GM12801 (cell line): ENCODE measurements around the gene TMEM269.

ENCODE experiments used
- TF ChIP-seq, protein P1 (sequence below): IDR thresholded peaks from one replicate; pipeline ENCODE4 v1.5.1; 2011; ENCODE audit warnings: control low read depth; ENCODE audit not compliant: insufficient read length; ENCODE audit errors: extremely low read depth

Gene TMEM269

DNA sequence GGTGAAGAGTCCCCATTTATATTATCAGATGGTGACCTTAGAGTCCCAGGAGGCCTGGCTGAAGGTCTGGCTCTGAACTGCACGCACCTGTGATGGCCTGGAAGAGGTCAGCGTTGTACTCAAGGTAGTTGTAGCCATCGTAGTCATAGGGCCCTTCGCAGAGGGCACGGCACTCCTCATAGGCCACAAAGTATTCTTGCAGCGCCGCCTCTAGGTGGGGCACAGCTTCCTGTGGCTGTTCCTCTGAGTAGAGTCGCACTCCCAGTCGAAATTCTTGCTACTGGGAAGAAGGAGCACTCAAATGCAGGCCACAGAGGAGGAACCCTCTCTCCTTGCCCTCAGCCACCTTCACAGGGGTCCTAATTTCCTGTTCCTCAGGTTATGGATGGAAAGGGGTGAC lies 25.7 kb upstream of the TMEM269 start:
- TF ChIP-seq, protein P1, sequence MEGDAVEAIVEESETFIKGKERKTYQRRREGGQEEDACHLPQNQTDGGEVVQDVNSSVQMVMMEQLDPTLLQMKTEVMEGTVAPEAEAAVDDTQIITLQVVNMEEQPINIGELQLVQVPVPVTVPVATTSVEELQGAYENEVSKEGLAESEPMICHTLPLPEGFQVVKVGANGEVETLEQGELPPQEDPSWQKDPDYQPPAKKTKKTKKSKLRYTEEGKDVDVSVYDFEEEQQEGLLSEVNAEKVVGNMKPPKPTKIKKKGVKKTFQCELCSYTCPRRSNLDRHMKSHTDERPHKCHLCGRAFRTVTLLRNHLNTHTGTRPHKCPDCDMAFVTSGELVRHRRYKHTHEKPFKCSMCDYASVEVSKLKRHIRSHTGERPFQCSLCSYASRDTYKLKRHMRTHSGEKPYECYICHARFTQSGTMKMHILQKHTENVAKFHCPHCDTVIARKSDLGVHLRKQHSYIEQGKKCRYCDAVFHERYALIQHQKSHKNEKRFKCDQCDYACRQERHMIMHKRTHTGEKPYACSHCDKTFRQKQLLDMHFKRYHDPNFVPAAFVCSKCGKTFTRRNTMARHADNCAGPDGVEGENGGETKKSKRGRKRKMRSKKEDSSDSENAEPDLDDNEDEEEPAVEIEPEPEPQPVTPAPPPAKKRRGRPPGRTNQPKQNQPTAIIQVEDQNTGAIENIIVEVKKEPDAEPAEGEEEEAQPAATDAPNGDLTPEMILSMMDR: no peak

DNA sequence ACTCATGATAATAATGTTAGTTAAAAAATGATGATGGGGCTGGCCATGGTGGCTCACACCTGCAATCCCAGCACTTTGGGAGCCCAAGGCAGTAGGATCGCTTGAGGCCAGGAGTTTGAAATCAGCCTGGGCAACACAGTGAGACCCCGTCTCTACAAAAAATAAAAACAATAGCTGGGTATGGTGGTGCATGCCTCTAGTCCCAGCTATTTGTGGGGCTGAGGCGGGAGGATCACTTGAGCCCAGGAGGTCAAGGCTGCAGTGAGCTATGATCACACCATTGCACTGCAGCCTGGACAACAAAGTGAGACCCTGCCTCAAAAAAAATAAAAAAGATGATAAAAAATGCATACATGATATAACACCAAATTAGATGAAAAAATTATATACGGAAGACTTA lies 23.2 kb upstream of the TMEM269 start:
- TF ChIP-seq, protein P1: no peak

DNA sequence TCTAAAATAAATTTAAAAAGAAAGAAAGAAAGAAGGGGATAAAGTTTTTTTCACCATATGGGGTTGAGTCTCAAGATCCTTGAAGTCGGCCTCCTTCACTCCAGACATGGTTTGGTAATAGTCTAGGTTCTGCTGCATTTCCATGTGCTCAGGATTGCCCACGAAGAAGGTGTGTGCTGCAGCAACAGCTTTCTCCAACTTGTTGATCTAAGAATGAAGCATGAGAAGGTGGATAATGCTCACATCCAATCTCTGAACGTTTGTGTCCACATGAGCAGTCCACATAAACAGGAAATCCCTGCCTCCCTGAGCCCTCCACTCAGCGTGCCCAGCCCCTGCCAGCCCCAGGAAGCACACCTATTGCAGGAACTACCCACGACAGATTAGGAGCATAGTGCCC lies 22.5 kb upstream of the TMEM269 start:
- TF ChIP-seq, protein P1: no peak

DNA sequence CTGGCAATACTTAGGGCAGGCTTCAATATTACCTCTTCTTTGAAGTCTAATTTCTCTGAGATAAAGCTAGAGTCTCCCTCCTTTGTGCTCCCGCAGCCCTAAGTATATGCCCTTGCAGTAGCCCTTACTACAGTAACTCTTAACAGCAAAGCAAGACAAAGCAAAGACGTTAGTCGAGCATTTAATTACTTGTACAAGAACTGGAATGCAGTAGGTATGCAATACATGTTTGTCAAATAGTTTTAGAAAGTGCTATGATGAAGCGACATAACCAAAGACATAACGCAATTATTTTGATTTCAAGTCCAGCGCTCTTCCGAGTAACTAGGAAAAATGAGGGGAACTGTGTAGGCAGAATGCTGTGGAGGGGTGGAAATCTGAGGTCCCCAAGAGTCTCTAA lies 19.5 kb upstream of the TMEM269 start:
- TF ChIP-seq, protein P1: no peak

DNA sequence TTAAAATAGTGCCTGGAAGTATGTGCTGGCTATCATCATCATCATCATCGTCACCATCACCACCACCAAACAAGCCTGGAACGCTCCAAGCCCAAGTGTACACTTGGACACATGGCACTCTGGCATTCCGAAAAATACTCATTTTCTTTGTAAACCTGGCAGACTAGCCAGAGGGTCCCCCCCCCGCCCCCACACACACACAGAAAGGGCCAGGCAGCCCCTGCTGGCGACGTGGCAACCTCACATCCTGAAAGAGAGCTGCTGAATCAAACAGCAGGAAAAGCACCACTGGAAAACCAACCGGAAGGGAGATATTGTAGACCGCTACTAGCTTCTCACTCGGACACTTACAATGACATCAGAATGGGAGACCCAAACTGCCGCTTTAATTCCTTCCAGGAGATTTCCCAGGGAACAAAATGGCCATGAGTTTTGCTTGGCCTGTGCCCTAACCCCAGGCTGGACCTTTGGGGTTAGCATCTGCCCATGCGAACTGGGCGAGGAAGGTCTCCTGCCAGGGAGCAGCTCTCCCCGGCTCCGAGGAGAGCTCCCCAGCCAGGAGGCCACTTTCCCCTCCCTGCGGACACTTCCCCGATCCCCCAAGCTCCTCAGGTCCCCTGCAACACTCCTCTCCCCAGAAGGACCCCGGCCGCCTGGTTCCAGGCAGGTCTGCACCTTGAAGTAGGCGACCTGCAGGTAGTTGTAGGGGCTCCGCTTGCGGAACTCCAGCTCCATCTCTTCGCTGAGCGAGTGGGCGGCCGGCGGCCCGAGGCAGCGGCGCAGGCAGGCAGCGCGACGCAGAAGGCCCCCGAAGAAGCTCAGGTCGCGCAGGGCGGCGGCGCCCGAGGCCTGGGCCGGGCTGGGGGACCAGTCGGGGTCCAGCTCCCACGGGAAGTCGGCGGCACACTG lies 18.7 kb upstream of the TMEM269 start:
- TF ChIP-seq, protein P1: no peak

DNA sequence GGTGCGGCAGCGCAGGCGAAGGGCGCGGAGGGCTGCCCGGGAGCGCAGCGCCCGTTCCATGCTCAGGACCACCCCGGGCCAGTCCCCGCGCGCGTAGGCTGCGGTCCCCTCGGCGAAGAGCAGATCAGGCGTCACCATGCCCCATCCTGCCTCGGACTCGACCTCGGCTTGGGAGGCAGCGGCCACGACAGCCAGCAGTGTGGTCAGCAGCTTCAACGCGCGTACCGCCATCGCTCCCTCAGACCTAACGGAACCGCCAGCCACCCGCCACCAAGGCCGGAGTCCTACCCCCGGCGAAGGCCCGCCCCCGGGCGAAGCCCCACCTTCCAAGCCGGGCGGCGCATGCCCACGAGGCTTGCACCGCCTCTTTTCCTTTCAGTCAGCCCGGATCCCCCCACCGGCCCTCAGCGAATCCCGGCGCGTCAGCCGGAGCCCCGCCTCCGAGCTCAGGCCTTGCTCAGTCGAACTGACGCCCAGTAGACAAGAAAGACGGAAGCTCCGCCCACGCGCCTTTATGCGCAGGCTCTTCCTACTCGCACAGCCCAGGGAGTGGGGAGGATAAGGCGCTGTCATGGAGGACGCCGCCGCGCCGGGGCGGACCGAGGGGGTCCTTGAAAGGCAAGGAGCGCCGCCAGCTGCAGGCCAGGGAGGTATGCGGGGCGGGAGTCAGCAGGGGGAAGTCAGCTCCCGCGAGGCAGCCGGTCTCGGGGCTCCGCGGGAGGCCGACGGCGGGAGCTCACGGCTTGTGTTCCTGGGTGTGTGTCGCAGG lies 17.9 kb upstream of the TMEM269 start, which contains the start of the genes C1orf50 and P3H1:
Gene C1orf50, plus strand, starts transcription at position 509 of the 769 bp plus-strand sequence. Its CDS starts 63 bp downstream, at position 572.
Gene P3H1, minus strand, starts transcription at position 288 of the 769 bp plus-strand sequence. Its CDS starts 57 bp downstream, at position 231.
- TF ChIP-seq, protein P1: no peak

DNA sequence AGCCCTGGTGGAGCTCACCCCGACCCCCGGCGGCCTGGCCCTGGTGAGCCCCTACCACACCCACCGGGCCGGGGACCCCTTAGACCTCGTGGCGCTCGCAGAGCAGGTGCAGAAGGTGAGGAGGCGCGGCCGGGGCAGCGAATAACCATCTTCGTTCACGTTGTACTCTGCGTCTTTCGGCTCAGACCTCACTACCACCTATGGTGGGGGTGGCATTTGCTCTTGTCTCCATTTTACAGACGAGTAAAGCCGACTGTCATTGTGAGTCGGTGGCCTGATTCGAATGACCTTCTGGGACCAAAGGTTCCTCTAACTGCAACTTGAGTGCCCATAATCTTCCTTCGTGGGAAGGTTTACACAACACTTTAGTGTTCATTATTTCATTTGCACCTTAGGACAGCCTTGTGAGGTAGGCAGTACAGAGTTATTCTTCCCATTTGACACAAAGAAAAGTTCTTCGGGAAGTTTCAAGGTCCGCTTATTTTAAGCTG lies 17.2 kb upstream of the TMEM269 start:
- TF ChIP-seq, protein P1: no peak
